Measurements from ENCODE around the gene PRR27.

Gene PRR27

GRCh38 chr4:70153937-70154336 lies at the start of gene PRR27:
Gene PRR27, plus strand, starts transcription at chr4:70154237. Its CDS starts 139 bp downstream, at chr4:70154376.
- DNase-seq (ENCODE audit: low read depth): no peak

GRCh38 chr4:70110917-70111316 lies 43.1 kb upstream of the PRR27 start:
- no peak for DNase-seq (ENCODE audit: low read depth)

- no peak for DNase-seq (ENCODE audit: low read depth)
These were observed 40.4 kb upstream of the PRR27 start for GRCh38 chr4:70113656-70114055.

GRCh38 chr4:70114096-70114495 lies 39.9 kb upstream of the PRR27 start:
- no peak for DNase-seq (ENCODE audit: low read depth)

GRCh38 chr4:70120323-70120722 lies 33.7 kb upstream of the PRR27 start:
- DNase-seq (ENCODE audit: low read depth): no peak

GRCh38 chr4:70133473-70133872 lies 20.6 kb upstream of the PRR27 start:
- DNase-seq (ENCODE audit: low read depth): no peak

- no peak for DNase-seq (ENCODE audit: low read depth)
These were observed 15.3 kb upstream of the PRR27 start for GRCh38 chr4:70138751-70139150.

GRCh38 chr4:70151271-70151670 lies 2.8 kb upstream of the PRR27 start:
- DNase-seq (ENCODE audit: low read depth): no peak

- DNase-seq (ENCODE audit: low read depth): no peak
These were observed 1.9 kb upstream of the PRR27 start for GRCh38 chr4:70152088-70152487.

GRCh38 chr4:70158576-70158975 lies 4.5 kb downstream of the PRR27 start:
- no peak for DNase-seq (ENCODE audit: low read depth)

- no peak for DNase-seq (ENCODE audit: low read depth)
These were observed 23.1 kb downstream of the PRR27 start for GRCh38 chr4:70177090-70177489.

GRCh38 chr4:70178075-70178660 lies 24.1 kb downstream of the PRR27 start:
- DNase-seq (ENCODE audit: low read depth): no peak

GRCh38 chr4:70179811-70180210 lies 25.8 kb downstream of the PRR27 start:
- no peak for DNase-seq (ENCODE audit: low read depth)

- DNase-seq (ENCODE audit: low read depth): no peak
These were observed 27.8 kb downstream of the PRR27 start for GRCh38 chr4:70181864-70182263.

- no peak for DNase-seq (ENCODE audit: low read depth)
These were observed 28.6 kb downstream of the PRR27 start for GRCh38 chr4:70182517-70183167.

GRCh38 chr4:70183168-70183939 lies 29.3 kb downstream of the PRR27 start:
- no peak for DNase-seq (ENCODE audit: low read depth)

GRCh38 chr4:70183940-70184246 lies 29.9 kb downstream of the PRR27 start:
- no peak for DNase-seq (ENCODE audit: low read depth)

- DNase-seq (ENCODE audit: low read depth): no peak
These were observed 33.2 kb downstream of the PRR27 start for GRCh38 chr4:70187216-70187615.

- no peak for DNase-seq (ENCODE audit: low read depth)
These were observed 36.5 kb downstream of the PRR27 start for GRCh38 chr4:70190579-70190978.

- no peak for DNase-seq (ENCODE audit: low read depth)
These were observed 37.6 kb downstream of the PRR27 start for GRCh38 chr4:70191647-70192046.

GRCh38 chr4:70192895-70193294 lies 38.9 kb downstream of the PRR27 start:
- DNase-seq (ENCODE audit: low read depth): no peak

- no peak for DNase-seq (ENCODE audit: low read depth)
These were observed 41.4 kb downstream of the PRR27 start, which contains the start of gene ODAM for GRCh38 chr4:70195425-70195824. Gene ODAM, plus strand, starts transcription at chr4:70195725. Its CDS starts 819 bp downstream, at chr4:70196544.

- no peak for DNase-seq (ENCODE audit: low read depth)
These were observed 42.8 kb downstream of the PRR27 start for GRCh38 chr4:70196857-70197256.

Measured in activated T-helper 9 cell treated with anti-CD3 and anti-CD28 coated beads, Interleukin-2, amount 50 U/mL, for 16 hours (primary cell).